MM.1S (cell line): ENCODE results near the gene ST6GALNAC2.

Source experiments
- CTCF ChIP-seq: fragments of 300-600 bp; sonication (generic); IDR thresholded peaks from 2 replicates; pipeline ENCODE4 v1.5.1; 2016; ENCODE audit warnings: antibody characterized with exemption, low read length, mixed read lengths
- EZH2 ChIP-seq: fragments of 300-600 bp; sonication (generic); optimal IDR thresholded peaks from 2 replicates; pipeline ENCODE3; 2017; ENCODE audit warnings: low read depth, mild to moderate bottlenecking, antibody characterized with exemption, low read length, mixed read lengths

- no peak for TF ChIP-seq CTCF
- no peak for TF ChIP-seq EZH2
These were observed 40.8 kb upstream of the ST6GALNAC2 start for GRCh38 chr17:76626442-76626841.
